Activated CD4-positive, alpha-beta memory T cell treated with anti-CD3 and anti-CD28 coated beads for 36 hours (primary cell): ENCODE measurements around the gene ATP6V1G2. TPM values are rescaled to one million over a fixed set of nuclear protein-coding genes. Genes with fewer than 3 reads are reported as not detected.

Source experiments
- CTCF ChIA-PET: fragments of 350-600 bp; sonication (Branson Sonifier 250); formaldehyde crosslinking; loops from one replicate; lab custom pipeline; 2021; ENCODE audit warnings: antibody characterized with exemption, inconsistent platforms; lab: Charles Lee
- POLR2A ChIA-PET: fragments of 350-600 bp; sonication (Branson Sonifier 250); formaldehyde crosslinking; loops from one replicate; lab custom pipeline; 2021; ENCODE audit warnings: antibody characterized with exemption; lab: Charles Lee
- DNase-seq: peaks from one replicate; pipeline ENCODE4 v3.0.0-alpha.2; 2020
- H3K27ac Mint-ChIP-seq: one replicate; pipeline ENCODE4 v1.8.0; 2021; ENCODE audit warnings: mixed read lengths
- H3K27me3 Mint-ChIP-seq: one replicate; pipeline ENCODE4 v1.8.0; 2021; ENCODE audit warnings: mixed read lengths
- H3K36me3 Mint-ChIP-seq: one replicate; pipeline ENCODE4 v1.8.0; 2021; ENCODE audit warnings: mixed read lengths
- H3K4me1 Mint-ChIP-seq: one replicate; pipeline ENCODE4 v1.8.0; 2021; ENCODE audit warnings: low read depth, mixed read lengths
- H3K4me3 Mint-ChIP-seq: one replicate; pipeline ENCODE4 v1.8.0; 2021; ENCODE audit warnings: mild to moderate bottlenecking, mixed read lengths
- H3K9me3 Mint-ChIP-seq: one replicate; pipeline ENCODE4 v1.8.0; 2021; ENCODE audit warnings: mixed read lengths
- intact Hi-C: fragments of 100-400 bp; cut with micrococcal nuclease; formaldehyde crosslinking; loops from one replicate; pipeline ENCODE4 v1.15.1; 2023
- total RNA-seq, 2 experiments: library from RNA; stranded (reverse); gene quantifications; one replicate each; pipeline ENCODE4 v1.2.3, GENCODE V29; 2021

The ATP6V1G2 gene
- total RNA-seq, 2 experiments from 2014 or later, result 1.4 to 1.6 TPM

GRCh38 chr6:31575952-31576685, 29.7 kb upstream of the ATP6V1G2 start:
- ChIA-PET CTCF (interaction anchor here (0.6 to 28.8 kb wide), 5 partner anchors 8 to 44 kb away, joined by 3 to 1658 read pairs (median 7); partner anchors contain the start of genes ATP6V1G2, DDX39B, LST1 and NCR3), POLR2A (interaction anchor here (1.1 to 18.2 kb wide), 9 partner anchors 4 to 237 kb away, joined by 3 to 259 read pairs (median 115); partner anchors contain the start of genes ATP6V1G2, DDX39B, LST1 and LTA)
- DNase-seq, result no peak
- Mint-ChIP-seq H3K9me3 (no peaks in the 10 kb centered on the region), H3K36me3 (peaks cover 65% of the 10 kb centered on the region), H3K4me3 (peak overlapping the region; percentile 97), H3K4me1 (peaks cover 49% of the 10 kb centered on the region), H3K27ac (peak overlapping the region; percentile 99), H3K27me3 (peaks cover 2% of the 10 kb centered on the region)
- intact Hi-C loops, result loop anchor here (2.0 to 10.0 kb wide), 4 partner anchors 17 to 1279 kb away; partner anchors contain the start of genes GPSM3, HLA-C, PBX2 and PSMB9

GRCh38 chr6:31575335-31575901, 29.0 kb upstream of the ATP6V1G2 start, which contains the start of gene TNF:
TNF (plus strand) TSS chr6:31575565; CDS start chr6:31575742, 177 bp downstream.
- Mint-ChIP-seq H3K27me3 (peaks cover 2% of the 10 kb centered on the region), H3K4me3 (peak within 1 kb of the TSS; percentile 97), H3K4me1 (peaks cover 54% of the 10 kb centered on the region), H3K36me3 (peaks cover 60% of the 10 kb centered on the region), H3K9me3 (no peaks in the 10 kb centered on the region), H3K27ac (peak within 1 kb of the TSS; percentile 99)
- intact Hi-C loops, result loop anchor here (2.0 to 10.0 kb wide), 4 partner anchors 17 to 1279 kb away; partner anchors contain the start of genes GPSM3, HLA-C, PBX2 and PSMB9
- DNase-seq, result peak; percentile 93
- ChIA-PET POLR2A (interaction anchor here (0.7 to 18.2 kb wide), 13 partner anchors 4 to 287 kb away, joined by 3 to 259 read pairs (median 16); partner anchors contain the start of genes ATP6V1G2, DDX39B, GPANK1 and LSM2), CTCF (interaction anchor here (0.6 to 28.8 kb wide), 3 partner anchors 17 to 45 kb away, joined by 3 to 1658 read pairs (median 740); partner anchors contain the start of genes ATP6V1G2, DDX39B, LST1 and NCR3)

- Mint-ChIP-seq H3K9me3 (no peaks in the 10 kb centered on the region), H3K36me3 (peaks cover 58% of the 10 kb centered on the region), H3K27me3 (peaks cover 2% of the 10 kb centered on the region), H3K27ac (peak overlapping the region; percentile 99), H3K4me3 (peak overlapping the region; percentile 97), H3K4me1 (peaks cover 59% of the 10 kb centered on the region)
- CTCF ChIA-PET, result interaction anchor here (0.7 to 28.8 kb wide), 4 partner anchors 9 to 82 kb away, joined by 4 to 1658 read pairs (median 380); partner anchors contain the start of genes ATP6V1G2, DDX39B, LST1 and LTB
- peak; percentile 78 for DNase-seq
- POLR2A ChIA-PET, result interaction anchor here (0.7 to 18.2 kb wide), 14 partner anchors 3 to 615 kb away, joined by 3 to 259 read pairs (median 12); partner anchors contain the start of genes ATP6V1G2, BAG6, DDX39B and GPANK1
- intact Hi-C loops, result loop anchor here (2.0 to 10.0 kb wide), 5 partner anchors 16 to 1280 kb away; partner anchors contain the start of genes GPSM3, HLA-C, PBX2 and PSMB9
Measured at GRCh38 chr6:31574106-31575061, 28.0 kb upstream of the ATP6V1G2 start.

- peak; percentile 20 for DNase-seq
- peaks cover 60% of the 10 kb centered on the region for H3K4me1 Mint-ChIP-seq
- intact Hi-C loops, result loop anchor here (2.0 to 10.0 kb wide), 4 partner anchors 15 to 1281 kb away; partner anchors contain the start of genes GPSM3, PBX2, PSMB9 and TAP1
- no peaks in the 10 kb centered on the region for H3K9me3 Mint-ChIP-seq
- CTCF ChIA-PET, result interaction anchor here (1.9 to 28.8 kb wide), 3 partner anchors 10 to 21 kb away, joined by 21 to 1658 read pairs (median 740); partner anchors contain the start of genes ATP6V1G2, DDX39B, LST1 and LTB
- peak overlapping the region; percentile 99 for H3K27ac Mint-ChIP-seq
- POLR2A ChIA-PET, result interaction anchor here (0.9 to 18.2 kb wide), 6 partner anchors 2 to 78 kb away, joined by 3 to 259 read pairs (median 174); partner anchors contain the start of genes ATP6V1G2, BAG6, LST1 and LTA
- H3K36me3 Mint-ChIP-seq, result peaks cover 51% of the 10 kb centered on the region
- peaks cover 2% of the 10 kb centered on the region for H3K27me3 Mint-ChIP-seq
- peak overlapping the region; percentile 97 for H3K4me3 Mint-ChIP-seq
Measured at GRCh38 chr6:31573239-31574105, 27.1 kb upstream of the ATP6V1G2 start.

- intact Hi-C loops, result loop anchor here (1.0 to 10.0 kb wide), 5 partner anchors 8 to 1283 kb away; partner anchors contain the start of genes ATP6V1G2, GPSM3, PBX2 and PSMB9
- POLR2A ChIA-PET, result interaction anchor here (1.3 to 15.0 kb wide), 5 partner anchors 9 to 31 kb away, joined by 4 to 259 read pairs (median 55); partner anchors contain the start of genes DDX39B, LST1, LTB and TNF
- no peaks in the 10 kb centered on the region for H3K9me3 Mint-ChIP-seq
- H3K27me3 Mint-ChIP-seq, result peaks cover 2% of the 10 kb centered on the region
- peak; percentile 91 for DNase-seq
- CTCF ChIA-PET, result interaction anchor here (3.3 to 28.8 kb wide), 6 partner anchors 11 to 25 kb away, joined by 29 to 1658 read pairs (median 88); partner anchors contain the start of genes ATP6V1G2, DDX39B, LST1 and LTB
- peaks cover 68% of the 10 kb centered on the region for H3K4me1 Mint-ChIP-seq
- peak within 1 kb of the TSS; percentile 99 for H3K27ac Mint-ChIP-seq
- H3K36me3 Mint-ChIP-seq, result peaks cover 42% of the 10 kb centered on the region
- H3K4me3 Mint-ChIP-seq, result peak within 1 kb of the TSS; percentile 97
Measured at GRCh38 chr6:31572041-31572911, 25.9 kb upstream of the ATP6V1G2 start, which contains the start of gene LTA. LTA (plus strand) TSS chr6:31572289; CDS start chr6:31572743, 454 bp downstream.

- Mint-ChIP-seq H3K27me3 (no peaks in the 10 kb centered on the region), H3K4me3 (peak overlapping the region; percentile 25), H3K4me1 (peaks cover 77% of the 10 kb centered on the region), H3K27ac (peak overlapping the region; percentile 49), H3K9me3 (no peaks in the 10 kb centered on the region), H3K36me3 (peaks cover 21% of the 10 kb centered on the region)
- ChIA-PET CTCF (interaction anchor here (1.2 to 7.6 kb wide), 6 partner anchors 11 to 77 kb away, joined by 4 to 95 read pairs (median 44); partner anchors contain the start of genes ATP6V1G2, DDX39B, LST1 and LTB), POLR2A (interaction anchor here (0.9 to 15.0 kb wide), 8 partner anchors 8 to 82 kb away, joined by 3 to 259 read pairs (median 4); partner anchors contain the start of genes LST1, LTB, NCR3 and TNF)
- intact Hi-C loops, result loop anchor here (2.0 to 10.0 kb wide), 5 partner anchors 51 to 1285 kb away; partner anchors contain the start of genes GPSM3, PBX2, PRRC2A and PSMB9
- DNase-seq, result no peak
Measured at GRCh38 chr6:31569861-31570536, 23.6 kb upstream of the ATP6V1G2 start.

- Mint-ChIP-seq H3K27me3 (no peaks in the 10 kb centered on the region), H3K36me3 (peaks cover 17% of the 10 kb centered on the region), H3K4me1 (peaks cover 72% of the 10 kb centered on the region), H3K27ac (peak overlapping the region; percentile 72), H3K9me3 (no peaks in the 10 kb centered on the region), H3K4me3 (peak overlapping the region; percentile 35)
- POLR2A ChIA-PET, result interaction anchor here (0.6 to 15.0 kb wide), 8 partner anchors 9 to 243 kb away, joined by 3 to 259 read pairs (median 5); partner anchors contain the start of genes DDX39B, GPANK1, LST1 and LTB
- CTCF ChIA-PET, result interaction anchor here (0.6 to 7.6 kb wide), 9 partner anchors 9 to 746 kb away, joined by 3 to 95 read pairs (median 7); partner anchors contain the start of genes ATP6V1G2, LST1, LTB and NFKBIL1
- peak; percentile 86 for DNase-seq
- intact Hi-C loops, result loop anchor here (1.0 to 10.0 kb wide), 4 partner anchors 8 to 754 kb away; partner anchors contain the start of gene PRRC2A
Measured at GRCh38 chr6:31568537-31568961, 22.1 kb upstream of the ATP6V1G2 start.
